SK-MEL-5 (cell line): Measurements from ENCODE around the gene CEMP1. TPM values are rescaled to one million over a fixed set of nuclear protein-coding genes. Genes with fewer than 3 reads are reported as not detected.

Experiments used
- DNase-seq: peaks from one replicate; pipeline ENCODE4 v3.0.0-alpha.2; 2016; ENCODE audit warnings: low read depth, low spot score
- in situ Hi-C: cut with HindIII; loops from 2 replicates; pipeline ENCODE4 v1.10.0; 2016; ENCODE audit warnings: low sequenced_read_pairs, high pct_unique_total_duplicates, low pct_unique_long_range_greater_than_20kb
- total RNA-seq: library from RNA; depleted of rRNA; stranded (reverse); fragments of >200 nt; shearing (Covaris generic); gene quantifications from 2 replicates; pipeline ENCODE4 v1.2.3, GENCODE V29; 2014

Gene CEMP1
- total RNA-seq, 1 experiment from 2014 or later, result not detected

DNA sequence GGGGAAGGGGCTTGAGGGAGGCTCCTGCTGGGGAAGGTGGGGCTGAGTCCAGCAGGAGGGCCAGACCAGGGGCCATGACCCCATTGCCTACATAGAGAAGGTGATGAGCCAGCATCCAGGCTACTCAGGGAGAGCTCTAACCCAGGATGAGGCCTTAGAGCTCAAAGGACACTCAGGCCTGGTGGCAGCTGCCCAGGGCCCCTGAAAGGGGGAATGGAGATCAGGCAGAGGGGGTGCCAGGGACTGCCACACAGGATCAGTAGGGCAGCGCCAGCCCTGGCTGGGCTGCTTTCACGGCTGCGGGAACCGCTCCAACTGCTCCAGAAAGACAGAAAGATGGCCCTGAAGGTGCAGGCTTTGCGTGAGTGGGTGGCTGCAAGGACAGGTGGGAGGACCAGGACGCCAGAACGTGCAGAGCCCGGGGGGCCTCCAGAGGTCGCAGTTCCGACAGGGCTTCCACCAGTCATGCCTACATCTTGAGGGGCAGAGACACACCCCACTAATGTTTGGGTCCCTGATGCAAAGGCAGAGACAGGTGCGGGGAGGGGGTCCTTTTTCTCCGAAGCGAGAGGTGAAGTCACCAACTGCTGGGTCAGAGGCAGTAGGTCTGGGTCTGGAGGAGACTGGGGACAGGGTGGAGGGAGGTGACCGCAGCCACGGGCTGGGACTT is 18.3 kb downstream of the CEMP1 start:
- in situ Hi-C loops, result no loop called here
- DNase-seq, result no peak

GRCh38 chr16:2511996-2512734 is 19.0 kb downstream of the CEMP1 start:
- in situ Hi-C loops, result no loop called here
- no peak for DNase-seq

DNA sequence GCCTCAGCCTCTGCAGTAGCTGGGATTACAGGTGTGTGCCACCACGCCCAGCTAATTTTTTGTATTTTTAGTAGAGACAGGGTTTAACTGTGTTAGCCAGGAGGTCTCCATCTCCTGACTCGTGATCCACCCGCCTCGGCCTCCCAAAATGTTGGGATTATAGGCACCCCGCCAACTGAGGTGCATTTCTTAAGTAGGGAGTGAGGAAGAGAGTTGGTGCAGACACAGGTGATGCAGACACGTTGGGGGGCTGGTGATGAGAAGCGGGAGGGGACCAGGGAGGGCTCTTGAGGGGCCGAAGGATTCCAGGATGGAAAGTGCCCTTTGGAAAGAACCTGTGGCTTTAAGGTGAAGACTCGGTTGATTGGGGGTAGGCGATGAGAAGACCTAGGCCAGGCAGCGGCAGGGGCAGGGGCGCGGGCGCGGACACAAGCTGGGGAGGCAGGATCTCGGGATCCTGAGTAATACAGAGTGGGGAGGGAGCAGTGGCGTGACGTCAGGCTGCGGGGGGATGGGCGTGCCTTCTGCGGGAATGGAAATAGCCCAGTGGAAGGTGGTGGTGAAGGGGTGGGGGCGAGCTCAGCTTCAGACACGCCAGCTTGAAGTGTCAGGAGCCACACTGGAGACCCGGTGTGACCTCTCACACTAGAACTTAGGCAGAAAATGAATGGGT is 19.9 kb downstream of the CEMP1 start:
- in situ Hi-C loops, result no loop called here
- no peak for DNase-seq

DNA sequence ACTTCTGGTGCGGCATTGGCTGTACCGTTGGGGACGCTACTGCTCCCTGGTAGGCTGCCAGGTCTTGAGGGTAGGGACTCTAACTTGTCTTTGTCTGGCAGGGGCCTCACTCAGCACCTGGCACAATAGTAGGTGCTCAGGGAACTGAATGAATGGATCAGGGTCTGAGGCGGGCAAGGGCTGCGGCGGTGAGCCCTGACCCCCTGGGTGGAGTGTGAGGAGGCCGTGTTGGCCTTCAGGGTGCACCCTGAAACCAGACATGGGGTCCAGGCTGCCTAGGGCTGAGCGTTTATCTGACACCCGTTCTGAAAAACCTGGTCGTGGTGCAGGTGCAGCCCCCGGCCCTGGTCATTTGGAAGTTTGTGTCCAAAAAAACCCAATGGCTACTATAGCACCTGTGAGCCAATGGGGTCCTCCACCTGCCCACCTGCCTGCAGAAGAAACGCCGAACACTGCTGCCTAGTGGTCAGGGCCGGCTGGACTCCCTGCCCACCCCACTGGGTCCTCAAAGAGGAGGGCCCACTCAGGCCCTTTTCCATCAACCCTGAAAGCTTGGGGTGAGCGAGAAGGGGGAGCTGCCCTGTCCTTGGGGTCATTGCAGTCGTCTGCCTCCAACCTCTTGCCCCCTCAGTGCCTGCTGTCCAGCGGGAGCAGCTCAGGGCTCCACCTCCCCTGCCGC is 22.3 kb downstream of the CEMP1 start:
- DNase-seq, result no peak
- in situ Hi-C loops, result no loop called here

GRCh38 chr16:2507665-2508064 is 23.5 kb downstream of the CEMP1 start:
- in situ Hi-C loops, result no loop called here
- DNase-seq, result no peak

DNA sequence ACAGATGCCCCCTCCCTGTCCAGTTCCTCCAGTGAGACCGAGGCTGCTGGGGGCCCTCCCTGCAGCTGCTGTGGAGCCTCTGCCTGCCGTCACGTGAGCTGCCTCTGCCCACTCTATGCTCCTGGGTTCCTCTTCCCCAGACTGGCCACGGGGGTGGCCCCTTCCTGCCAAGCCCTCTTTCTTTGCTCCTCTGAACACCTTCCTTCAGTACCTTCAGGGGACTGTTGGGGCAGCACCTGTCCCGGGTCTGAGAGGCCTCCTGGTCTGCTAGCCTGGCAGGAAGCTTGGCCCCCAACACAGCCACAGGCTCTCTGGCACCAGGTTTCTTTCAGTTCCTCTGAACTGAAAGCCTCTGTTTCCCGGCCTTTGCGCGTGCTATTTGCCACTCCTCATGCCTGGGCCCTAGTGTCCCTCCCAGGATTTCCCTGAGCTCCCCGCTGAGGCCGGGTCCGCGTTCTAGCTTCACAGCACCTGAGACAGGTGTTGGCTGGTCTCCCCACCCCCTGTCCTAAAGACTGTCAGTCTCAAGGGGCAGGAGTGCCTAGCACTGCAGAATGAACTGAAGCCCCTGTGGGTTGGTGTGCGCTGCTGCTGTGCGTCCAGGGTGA is 24.1 kb downstream of the CEMP1 start:
- in situ Hi-C loops, result no loop called here
- no peak for DNase-seq

DNA sequence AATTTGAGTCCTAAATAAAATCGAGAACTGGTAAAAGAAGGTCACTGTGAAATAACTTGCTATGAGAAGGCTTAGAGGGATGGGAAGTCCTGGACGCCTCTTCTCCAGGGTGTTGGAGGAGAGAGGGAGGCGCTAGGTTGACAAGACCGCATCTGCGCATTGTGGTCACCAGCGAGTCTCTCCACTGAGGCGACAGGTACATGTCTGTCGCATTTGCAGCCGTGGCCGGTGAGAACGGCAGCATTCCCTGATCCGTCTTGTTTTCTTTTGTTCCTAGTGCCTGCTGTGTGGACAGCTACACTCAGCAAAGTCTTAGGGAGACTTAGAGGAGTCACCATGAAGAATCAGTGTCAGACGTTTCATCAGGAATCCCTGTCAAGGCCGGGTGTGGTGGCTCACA is 25.5 kb downstream of the CEMP1 start:
- in situ Hi-C loops, result no loop called here

DNA sequence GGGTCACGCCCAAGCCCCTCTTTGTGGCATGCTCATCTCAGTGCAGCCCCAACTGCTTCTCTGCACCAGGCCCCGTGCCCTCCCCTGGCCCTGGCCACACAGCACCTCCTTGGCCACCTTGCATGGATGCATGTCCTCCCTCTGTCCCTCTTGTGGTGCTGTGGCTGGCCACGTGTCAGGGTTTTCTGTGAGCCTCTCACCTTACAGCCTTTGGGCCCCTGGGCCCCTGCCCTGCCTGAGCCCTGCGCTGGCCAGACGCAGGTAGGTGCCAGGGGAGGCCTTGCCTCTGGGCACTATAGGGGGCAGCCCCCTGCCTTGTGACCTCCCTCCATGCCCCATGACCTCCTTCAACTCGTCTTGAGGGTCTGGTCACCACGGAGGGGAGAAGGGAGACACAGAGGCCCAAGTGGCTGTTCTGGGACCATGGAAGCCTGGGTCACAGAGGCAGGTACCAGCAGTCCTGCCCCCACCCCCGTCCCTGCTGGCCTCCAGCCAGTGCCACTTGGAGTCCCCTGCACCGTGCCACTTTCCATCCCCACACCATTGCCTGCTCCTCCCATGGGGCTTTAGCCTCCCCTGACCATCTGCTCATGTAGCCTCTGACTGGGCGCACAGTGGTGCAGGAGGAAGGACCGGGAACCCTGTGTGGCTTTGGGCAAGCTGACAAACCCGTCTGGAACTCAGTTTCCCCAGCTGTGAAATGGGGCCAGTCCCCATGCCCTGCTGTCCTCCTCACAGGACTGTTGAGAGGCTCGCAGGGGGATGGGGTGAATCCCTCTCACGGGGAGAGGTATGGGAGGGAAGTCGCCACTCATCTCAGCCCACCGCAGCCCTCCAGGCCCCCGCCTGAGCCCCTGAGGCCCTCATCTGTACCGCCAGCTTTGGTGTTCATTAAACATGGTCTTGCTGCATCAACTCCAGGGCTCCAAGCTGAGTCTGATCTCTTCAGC is 29.0 kb downstream of the CEMP1 start:
- in situ Hi-C loops, result no loop called here
- no peak for DNase-seq

More for the DNA sequence above, 25.5 kb downstream of the CEMP1 start:
- no peak for DNase-seq

- in situ Hi-C loops, result no loop called here
- DNase-seq, result peak; percentile 78
These were observed 30.1 kb downstream of the CEMP1 start for GRCh38 chr16:2500918-2501750.

- in situ Hi-C loops, result no loop called here
These were observed 30.7 kb downstream of the CEMP1 start for GRCh38 chr16:2500430-2500917.

DNA sequence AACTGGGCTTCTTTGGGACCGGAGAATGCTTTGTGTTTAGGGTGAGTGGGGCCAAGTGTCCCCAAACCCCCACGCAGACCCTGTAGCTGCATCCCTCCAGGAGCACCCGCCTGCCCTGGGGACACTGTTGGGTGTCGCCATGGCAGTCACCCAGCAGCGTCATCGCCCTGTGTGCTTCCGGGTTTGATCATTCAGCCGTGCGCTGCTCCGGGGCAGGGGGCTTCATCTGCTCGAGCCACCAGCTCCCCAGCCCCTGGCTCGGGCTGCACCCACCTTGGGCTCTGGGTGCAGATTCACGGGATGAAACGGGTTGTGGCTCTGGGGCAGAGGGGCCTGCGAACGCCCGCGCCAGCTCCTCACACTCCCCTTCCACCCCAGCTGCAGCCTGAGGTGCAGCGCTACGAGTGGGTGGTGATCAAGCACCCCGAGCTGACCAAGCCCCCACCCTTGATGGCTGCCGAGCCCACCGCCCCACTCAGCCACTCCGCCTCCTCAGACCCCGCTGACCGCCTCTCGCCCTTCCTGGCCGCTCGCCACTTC is 31.2 kb downstream of the CEMP1 start:
- in situ Hi-C loops, result no loop called here
- no peak for DNase-seq

More at GRCh38 chr16:2500430-2500917, 30.7 kb downstream of the CEMP1 start:
- no peak for DNase-seq

- in situ Hi-C loops, result no loop called here
- no peak for DNase-seq
These were observed 31.8 kb downstream of the CEMP1 start for GRCh38 chr16:2499454-2499853.

DNA sequence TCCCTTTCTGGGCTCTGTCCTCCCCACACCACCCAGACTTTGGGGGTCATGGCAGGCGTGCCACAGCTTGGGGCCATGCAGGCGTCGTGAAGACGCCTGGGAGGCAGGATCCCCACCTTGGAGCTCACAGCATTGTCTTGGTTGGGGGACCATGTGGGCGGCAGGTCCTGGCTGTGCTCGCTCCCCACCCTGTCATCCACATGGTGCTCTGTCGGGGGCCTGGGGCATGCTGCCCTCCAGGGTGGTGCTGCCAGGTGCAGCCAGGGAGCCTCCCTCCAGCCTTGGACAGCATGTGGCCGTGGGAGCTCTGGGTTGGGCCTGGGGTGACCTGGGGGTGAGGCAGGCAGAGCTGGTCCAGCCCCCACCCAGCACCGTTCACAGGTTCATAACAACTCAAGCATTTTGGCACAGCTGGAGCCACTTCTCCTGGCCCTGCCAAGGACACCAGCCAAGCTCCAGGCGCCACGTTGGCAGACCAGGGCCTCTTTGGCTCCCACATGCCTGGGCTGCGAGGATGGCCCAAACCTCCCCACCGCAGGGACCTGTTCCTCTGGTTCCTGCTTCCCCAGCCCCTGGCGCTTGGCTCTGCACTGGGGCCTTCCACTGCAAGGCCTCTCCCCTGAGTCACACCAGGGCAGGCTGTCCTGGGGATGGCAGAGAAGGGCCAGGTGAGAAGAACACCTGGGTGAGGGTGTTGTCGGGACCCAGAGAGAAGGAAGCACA is 32.5 kb downstream of the CEMP1 start:
- DNase-seq, result no peak
- in situ Hi-C loops, result no loop called here

GRCh38 chr16:2497695-2498484 is 33.3 kb downstream of the CEMP1 start:
- no peak for DNase-seq
- in situ Hi-C loops, result no loop called here
